PFSK-1 (cell line): ENCODE measurements around the gene TEF.

ENCODE experiments used
- POLR2AphosphoS5 ChIP-seq: IDR thresholded peaks from 2 replicates; pipeline ENCODE4 v1.6.1; 2012; ENCODE audit warnings: low read depth, mild to moderate bottlenecking, control low read depth, low read length, moderate library complexity
- REST ChIP-seq, 2 experiments: IDR thresholded peaks; 2 replicates each; pipeline versions ENCODE4 v1.6.1 to v1.8.0; 2011 to 2012; ENCODE audit warnings: low read depth in 2 of 2, low read length in 2 of 2, control low read depth in 1 of 2, inconsistent platforms in 1 of 2, mild to moderate bottlenecking in 1 of 2, moderate library complexity in 1 of 2; ENCODE audit not compliant: insufficient read depth in 1 of 2
- SIN3A ChIP-seq: IDR thresholded peaks from 2 replicates; pipeline ENCODE4 v1.6.1; 2012; ENCODE audit warnings: mild to moderate bottlenecking, low read length, moderate library complexity, borderline replicate concordance; ENCODE audit not compliant: insufficient read depth
- TAF1 ChIP-seq: IDR thresholded peaks from 2 replicates; pipeline ENCODE4 v1.6.1; 2012; ENCODE audit warnings: low read length, control low read depth, borderline replicate concordance; ENCODE audit not compliant: insufficient read depth

- TF ChIP-seq TAF1: no peak
- TF ChIP-seq POLR2AphosphoS5: no peak
- TF ChIP-seq REST (IDR thresholded peaks at IDR 0.05; ENCODE audit: insufficient read depth in 1 of 2, low read depth in 2 of 2, low read length in 2 of 2): no peak
- TF ChIP-seq SIN3A: no peak
These were observed 39.8 kb upstream of the TEF start for GRCh38 chr22:41341990-41342389.
